ENCODE results near the gene PDGFD. TPM values are rescaled to one million over a fixed set of nuclear protein-coding genes. Genes with fewer than 3 reads are reported as not detected.

The PDGFD gene
- total and polyA plus RNA-seq, 8 donors: 2.1 to 7.7 (median 5.2) TPM

DNA sequence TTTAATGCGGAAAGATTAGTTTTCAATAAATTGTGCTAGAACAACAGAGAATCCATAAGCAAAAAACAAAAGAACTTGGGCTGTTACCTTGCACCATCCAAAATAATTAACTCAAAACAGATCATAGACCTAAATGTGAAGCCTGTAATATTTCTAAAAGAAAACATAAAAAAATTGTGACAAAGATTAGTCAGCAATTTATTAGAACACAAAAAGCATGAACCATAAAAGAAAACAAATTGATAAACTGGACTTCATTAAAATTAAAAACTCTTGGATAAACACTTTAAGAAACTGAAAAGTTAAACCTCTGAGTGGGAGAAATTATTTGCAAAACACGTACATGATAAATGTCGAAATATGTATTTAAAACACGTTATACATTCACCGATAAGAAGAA is 106.0 kb downstream of the PDGFD start:
- H3K4me3 ChIP-seq: no peak overlapping the region
- no peaks in the 10 kb centered on the region for H3K9me3 ChIP-seq
- H3K27ac ChIP-seq: no peak overlapping the region
- TF ChIP-seq, protein P1, sequence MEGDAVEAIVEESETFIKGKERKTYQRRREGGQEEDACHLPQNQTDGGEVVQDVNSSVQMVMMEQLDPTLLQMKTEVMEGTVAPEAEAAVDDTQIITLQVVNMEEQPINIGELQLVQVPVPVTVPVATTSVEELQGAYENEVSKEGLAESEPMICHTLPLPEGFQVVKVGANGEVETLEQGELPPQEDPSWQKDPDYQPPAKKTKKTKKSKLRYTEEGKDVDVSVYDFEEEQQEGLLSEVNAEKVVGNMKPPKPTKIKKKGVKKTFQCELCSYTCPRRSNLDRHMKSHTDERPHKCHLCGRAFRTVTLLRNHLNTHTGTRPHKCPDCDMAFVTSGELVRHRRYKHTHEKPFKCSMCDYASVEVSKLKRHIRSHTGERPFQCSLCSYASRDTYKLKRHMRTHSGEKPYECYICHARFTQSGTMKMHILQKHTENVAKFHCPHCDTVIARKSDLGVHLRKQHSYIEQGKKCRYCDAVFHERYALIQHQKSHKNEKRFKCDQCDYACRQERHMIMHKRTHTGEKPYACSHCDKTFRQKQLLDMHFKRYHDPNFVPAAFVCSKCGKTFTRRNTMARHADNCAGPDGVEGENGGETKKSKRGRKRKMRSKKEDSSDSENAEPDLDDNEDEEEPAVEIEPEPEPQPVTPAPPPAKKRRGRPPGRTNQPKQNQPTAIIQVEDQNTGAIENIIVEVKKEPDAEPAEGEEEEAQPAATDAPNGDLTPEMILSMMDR (IDR thresholded peaks at IDR 0.05): no peak
- DNase-seq: no peak
- intact Hi-C loops (cut with DNase I): no loop called here
- no peaks in the 10 kb centered on the region for H3K36me3 ChIP-seq
- ATAC-seq: no peak
- H3K4me1 ChIP-seq: peaks cover 0 to 8% of the 10 kb centered on the region in 2 donors
- H3K27me3 ChIP-seq: no peaks in the 10 kb centered on the region

DNA sequence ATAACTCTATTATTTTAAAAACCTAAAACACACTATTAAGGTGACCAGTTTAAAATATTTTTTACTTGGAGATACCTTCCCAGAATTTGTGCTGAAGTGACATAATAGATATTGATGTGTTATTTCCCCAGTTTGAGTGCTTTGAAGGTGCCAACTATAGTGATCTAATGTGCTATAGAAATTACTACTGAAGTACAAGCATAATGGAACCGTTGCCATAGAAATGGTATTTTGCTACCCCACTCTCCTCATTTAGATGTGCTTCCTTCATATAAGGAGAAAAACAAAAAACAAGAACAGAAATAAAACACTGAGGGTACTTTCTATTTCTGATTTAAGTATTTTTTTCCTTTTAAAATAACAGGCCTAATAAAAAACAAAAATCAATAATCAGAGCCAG is 108.4 kb downstream of the PDGFD start:
- DNase-seq: no peak
- no peak overlapping the region for H3K4me3 ChIP-seq
- H3K27ac ChIP-seq: no peak overlapping the region
- TF ChIP-seq, protein P1 (IDR thresholded peaks at IDR 0.05): no peak
- no peaks in the 10 kb centered on the region for H3K27me3 ChIP-seq
- no peaks in the 10 kb centered on the region for H3K36me3 ChIP-seq
- peaks cover 0 to 3% of the 10 kb centered on the region in 2 donors for H3K4me1 ChIP-seq
- intact Hi-C loops (cut with DNase I): no loop called here
- no peaks in the 10 kb centered on the region for H3K9me3 ChIP-seq
- no peak for ATAC-seq

DNA sequence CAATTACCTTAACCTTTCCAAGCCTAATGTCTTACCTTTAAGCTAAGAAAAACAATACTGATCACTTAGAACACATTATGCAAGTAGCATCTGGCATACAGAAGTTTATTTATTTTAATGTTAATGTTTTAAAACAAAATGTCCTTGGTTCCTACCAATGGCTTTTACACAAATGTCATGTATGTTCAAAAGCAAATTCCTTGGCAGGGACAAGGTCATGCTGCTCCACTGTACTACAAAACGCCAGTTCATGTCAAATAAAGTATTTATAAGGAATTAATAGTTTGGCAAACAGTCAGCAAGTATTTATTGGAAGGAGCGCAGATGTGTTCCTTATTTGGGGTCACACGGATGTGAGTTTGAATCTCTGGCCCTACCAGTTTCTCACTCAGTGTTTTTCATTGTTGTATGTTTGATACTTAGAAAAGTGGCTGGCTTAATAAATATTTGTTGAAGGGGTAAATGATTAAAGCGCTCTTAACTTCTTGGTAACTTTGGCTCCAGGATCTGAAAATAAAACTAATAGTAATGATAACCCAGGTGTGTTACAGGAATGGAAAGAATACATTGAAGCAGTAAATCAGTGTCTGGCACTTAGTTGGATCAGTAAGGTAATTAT is 108.9 kb downstream of the PDGFD start:
- ATAC-seq (no peak), DNase-seq (no peak)
- Histone ChIP-seq H3K27ac (no peak overlapping the region), H3K36me3 (no peaks in the 10 kb centered on the region), H3K27me3 (no peaks in the 10 kb centered on the region), H3K4me1 (peaks cover 0 to 3% of the 10 kb centered on the region in 2 donors), H3K4me3 (no peak overlapping the region), H3K9me3 (no peaks in the 10 kb centered on the region)
- TF ChIP-seq, protein P1 (IDR thresholded peaks at IDR 0.05): no peak
- intact Hi-C loops (cut with DNase I): no loop called here

DNA sequence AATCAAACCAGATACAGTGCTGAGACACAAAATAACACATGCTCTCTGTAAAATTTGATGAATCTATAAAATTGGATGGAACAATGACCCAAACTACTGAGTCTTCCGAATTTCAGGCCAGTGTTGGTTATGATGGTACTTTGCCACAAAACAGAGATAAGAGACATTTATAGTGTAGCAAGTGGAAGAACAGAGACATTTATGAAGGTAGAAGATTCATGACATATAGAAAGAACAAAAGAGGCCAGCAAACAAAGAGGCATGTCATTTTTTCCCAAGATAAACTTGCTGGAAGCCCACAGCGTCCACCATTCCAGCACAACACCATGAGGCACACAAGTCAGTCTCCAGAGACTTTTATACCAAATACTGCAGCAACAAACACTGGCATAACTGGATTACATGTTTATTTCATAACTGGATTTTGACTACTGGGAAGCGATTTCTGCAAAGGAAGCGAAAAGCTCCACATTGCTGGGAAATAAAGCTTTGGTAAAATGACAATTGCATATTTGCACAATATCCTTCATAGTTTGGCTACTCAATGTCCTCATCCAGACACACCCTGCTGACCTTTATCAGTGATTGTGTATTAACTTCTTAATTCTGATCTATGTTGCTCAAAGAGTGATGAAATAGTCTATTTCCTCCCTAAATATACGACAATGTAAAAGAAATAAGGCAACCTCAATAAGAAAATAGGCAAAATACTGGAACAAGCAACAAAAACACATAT is 110.0 kb downstream of the PDGFD start:
- Histone ChIP-seq H3K4me3 (no peak overlapping the region), H3K9me3 (no peaks in the 10 kb centered on the region), H3K27ac (no peak overlapping the region), H3K4me1 (peaks cover 0 to 3% of the 10 kb centered on the region in 2 donors), H3K36me3 (no peaks in the 10 kb centered on the region), H3K27me3 (no peaks in the 10 kb centered on the region)
- DNase-seq: no peak
- intact Hi-C loops (cut with DNase I): no loop called here
- no peak for ATAC-seq
- TF ChIP-seq, protein P1 (IDR thresholded peaks at IDR 0.05): no peak

DNA sequence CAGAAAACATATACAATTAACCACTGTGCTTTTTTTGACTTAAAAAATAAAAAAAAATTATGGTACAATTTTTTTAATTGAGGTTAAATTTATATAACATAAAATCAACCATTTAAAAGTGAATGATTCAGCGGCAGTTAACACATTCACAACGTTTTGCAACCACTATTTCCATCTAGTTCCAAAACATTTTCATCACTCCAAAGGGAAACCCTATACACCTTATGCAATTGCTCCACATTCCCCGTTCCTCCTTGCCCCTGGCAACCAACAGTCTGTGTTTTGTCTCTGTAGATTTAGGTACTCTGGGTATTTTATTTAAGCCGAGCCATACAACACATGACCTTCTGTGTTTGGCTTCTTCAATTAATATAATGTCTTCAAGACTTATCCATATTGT is 112.2 kb downstream of the PDGFD start:
- ATAC-seq (no peak), DNase-seq (no peak)
- no peak overlapping the region for H3K4me3 ChIP-seq
- no peaks in the 10 kb centered on the region for H3K36me3 ChIP-seq
- H3K4me1 ChIP-seq: peaks cover 0 to 3% of the 10 kb centered on the region in 2 donors
- intact Hi-C loops (cut with DNase I): no loop called here
- H3K27me3 ChIP-seq: no peaks in the 10 kb centered on the region
- no peak overlapping the region for H3K27ac ChIP-seq
- peaks cover 0 to 2% of the 10 kb centered on the region in 2 donors for H3K9me3 ChIP-seq
- TF ChIP-seq, protein P1 (IDR thresholded peaks at IDR 0.05): no peak
